UCSD-AML1 (cell line): Measurements from ENCODE around the gene PGRMC1.
A peak's percentile ranks its signal among the peaks of the same experiment; 100 is the strongest.
"Not testable (repeated sequence)": the region's sequence is repeated elsewhere in the genome, so short reads cannot be mapped to it uniquely, and the experiment has no call there.

ENCODE experiments used
- DNase-seq: peaks from one replicate; lab custom pipeline; 2025; ENCODE audit not compliant: unreplicated experiment; lab: John Stamatoyannopoulos, UW

The PGRMC1 gene

GRCh38 chrX:119231936-119232445 is 4.1 kb upstream of the PGRMC1 start:
- no peak for DNase-seq

GRCh38 chrX:119235051-119235511 is 1.0 kb upstream of the PGRMC1 start:
- DNase-seq = no peak

- peak; percentile 33 for DNase-seq
These were observed 807 bp downstream of the PGRMC1 start for GRCh38 chrX:119236623-119237561.

GRCh38 chrX:119237562-119237942 is 1.5 kb downstream of the PGRMC1 start:
- DNase-seq = no peak

GRCh38 chrX:119238557-119238956 is 2.5 kb downstream of the PGRMC1 start:
- DNase-seq = no peak

GRCh38 chrX:119240356-119240755 is 4.3 kb downstream of the PGRMC1 start:
- no peak for DNase-seq

- DNase-seq = no peak
These were observed 11.6 kb downstream of the PGRMC1 start for GRCh38 chrX:119247702-119248101.

- no peak for DNase-seq
These were observed 13.8 kb downstream of the PGRMC1 start for GRCh38 chrX:119249891-119250290.

- no peak for DNase-seq
These were observed 15.3 kb downstream of the PGRMC1 start for GRCh38 chrX:119251386-119251785.

GRCh38 chrX:119252716-119253115 is 16.6 kb downstream of the PGRMC1 start:
- no peak for DNase-seq

- no peak for DNase-seq
These were observed 30.4 kb downstream of the PGRMC1 start for GRCh38 chrX:119266364-119266995.

- DNase-seq = not testable (repeated sequence)
These were observed 31.0 kb downstream of the PGRMC1 start for GRCh38 chrX:119267115-119267514.

GRCh38 chrX:119272882-119273419 is 36.9 kb downstream of the PGRMC1 start:
- no peak for DNase-seq

GRCh38 chrX:119273420-119274192 is 37.5 kb downstream of the PGRMC1 start:
- DNase-seq = no peak

GRCh38 chrX:119282347-119282746 is 46.3 kb downstream of the PGRMC1 start:
- DNase-seq = not testable (repeated sequence)

GRCh38 chrX:119288890-119289393 is 52.9 kb downstream of the PGRMC1 start:
- no peak for DNase-seq

GRCh38 chrX:119290476-119290875 is 54.4 kb downstream of the PGRMC1 start:
- DNase-seq = no peak

- DNase-seq = not testable (repeated sequence)
These were observed 55.2 kb downstream of the PGRMC1 start for GRCh38 chrX:119291246-119291645.

GRCh38 chrX:119292445-119292844 is 56.4 kb downstream of the PGRMC1 start:
- DNase-seq = no peak
